ENCODE results near the gene RAPGEF2.

DNA sequence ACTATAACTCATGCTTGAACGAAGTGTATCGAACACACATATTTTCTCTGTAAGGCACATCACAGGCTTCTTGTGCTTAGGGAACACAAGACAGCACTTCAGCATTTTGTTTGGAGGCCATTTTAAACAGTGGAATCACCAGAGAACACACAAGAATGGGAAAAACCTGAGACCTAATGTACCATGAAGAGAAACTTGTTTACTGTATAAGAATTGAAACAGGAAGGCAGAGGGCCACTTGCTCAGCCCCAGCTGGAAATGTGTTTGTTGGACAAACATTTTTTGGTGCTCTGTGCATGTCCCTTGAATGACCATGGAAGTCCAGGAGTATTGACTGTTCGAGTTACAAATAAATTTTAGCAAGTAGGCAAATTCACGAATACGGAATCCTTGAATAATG lies 47.5 kb downstream of the RAPGEF2 start:
- TF ChIP-seq CTBP1 (IDR thresholded peaks at IDR 0.05; ENCODE audit: borderline replicate concordance) (no peak), ZNF384 (IDR thresholded peaks at IDR 0.05) (no peak), ELF4 (IDR thresholded peaks at IDR 0.05) (no peak), FOXK2 (IDR thresholded peaks at IDR 0.05) (no peak), SP1 (IDR thresholded peaks at IDR 0.05) (no peak)
